Small intestine (tissue), 7 donors: Measurements from ENCODE around the gene SYNPO2L. TPM values are rescaled to one million over a fixed set of nuclear protein-coding genes. Genes with fewer than 3 reads are reported as not detected.

Experiments
- DNase-seq, 2 donors: peaks; one replicate each; pipeline versions ENCODE4 v3.0.0 to v3.0.0-alpha.2; 2013
- FAIRE-seq: peaks from 2 replicates; lab custom pipeline; 2012; peaks lifted over from hg19 to GRCh38; lab: Jason Lieb, UNC
- H3K27ac ChIP-seq, 3 donors: one replicate each; pipeline ENCODE4 v1.5.1; 2013; ENCODE audit warnings: low read length in 2 of 3, mild to moderate bottlenecking in 2 of 3, control low read depth in 1 of 3, inconsistent platforms in 1 of 3, low read depth in 1 of 3, moderate library complexity in 1 of 3
- H3K27me3 ChIP-seq, 3 donors: one replicate each; pipeline ENCODE4 v1.6.1; 2013; ENCODE audit warnings: low read length in 3 of 3, inconsistent platforms in 1 of 3; ENCODE audit not compliant: control insufficient read depth in 3 of 3, insufficient read depth in 3 of 3
- H3K36me3 ChIP-seq, 3 donors: one replicate each; pipeline ENCODE4 v1.6.1; 2013; ENCODE audit warnings: low read length in 3 of 3, inconsistent platforms in 1 of 3, low read depth in 1 of 3, mild to moderate bottlenecking in 1 of 3, moderate library complexity in 1 of 3; ENCODE audit not compliant: control insufficient read depth in 3 of 3, insufficient read depth in 2 of 3
- H3K4me1 ChIP-seq, 3 donors: one replicate each; pipeline ENCODE4 v1.6.1; 2013; ENCODE audit warnings: low read length in 2 of 3, inconsistent platforms in 1 of 3, low read depth in 1 of 3, mild to moderate bottlenecking in 1 of 3, moderate library complexity in 1 of 3; ENCODE audit not compliant: control insufficient read depth in 3 of 3, insufficient read depth in 2 of 3
- H3K4me3 ChIP-seq, 3 donors: one replicate each; pipeline ENCODE4 v1.5.1; 2013; ENCODE audit warnings: low read length in 3 of 3, control low read depth in 1 of 3, inconsistent platforms in 1 of 3, low read depth in 1 of 3, mild to moderate bottlenecking in 1 of 3, moderate library complexity in 1 of 3
- H3K9me3 ChIP-seq, 2 donors: one replicate each; pipeline ENCODE4 v1.6.1; 2013; ENCODE audit warnings: low read depth in 1 of 2, low read length in 1 of 2; ENCODE audit not compliant: control insufficient read depth in 2 of 2, insufficient read depth in 1 of 2
- WGBS, 3 donors: extraction: QIAGEN DNeasy Blood & Tissue Kit; methylation state at CpG; one replicate each; pipeline ENCODE4 v1.1.7; 2013; 5-methylcytosine and 5-hydroxymethylcytosine counted together
- polyA plus RNA-seq, 4 donors: library from polyadenylated mRNA; stranded (reverse) in 3 of 4; unstranded in 1 of 4; fragments of 200-250 nt in 3 of 4; fragments of 120-200 nt in 1 of 4; gene quantifications; one replicate each; pipeline versions ENCODE4 v1.2.1 to v1.2.3, GENCODE V29; 2013
- donor health status: healthy with polysubstance abuse.
- donor health status: control.
- donor health status: control.
- donor health status: Bipolar disorder and iron deficiency.
- donor health status: healthy.

SYNPO2L gene
- polyA plus RNA-seq, 4 donors, result 0.04 to 1.6 (median 0.59) TPM; not detected in 1

GRCh38 chr10:73646598-73647041 is 9.2 kb downstream of the SYNPO2L start:
- H3K27ac ChIP-seq, result no peak overlapping the region
- DNase-seq (no peak), FAIRE-seq (no peak)
- 90 to 92% (median 92%) methylated on average over 9 of the region's 9 CpGs for WGBS, 3 donors
- H3K4me1 ChIP-seq, result peaks cover 0 to 15% (median 0%) of the 10 kb centered on the region in 3 donors
- no peak overlapping the region for H3K4me3 ChIP-seq
- H3K27me3 ChIP-seq, result no peaks in the 10 kb centered on the region
- no peaks in the 10 kb centered on the region for H3K36me3 ChIP-seq
- H3K9me3 ChIP-seq, result no peaks in the 10 kb centered on the region

GRCh38 chr10:73645251-73645650 is 10.6 kb downstream of the SYNPO2L start:
- H3K4me1 ChIP-seq, result peaks cover 0 to 15% (median 0%) of the 10 kb centered on the region in 3 donors
- H3K36me3 ChIP-seq, result no peaks in the 10 kb centered on the region
- WGBS, 3 donors, result 77 to 84% (median 83%) methylated on average over 3 of the region's 3 CpGs
- H3K9me3 ChIP-seq, result no peaks in the 10 kb centered on the region
- H3K4me3 ChIP-seq, result no peak overlapping the region
- DNase-seq (no peak), FAIRE-seq (no peak)
- no peaks in the 10 kb centered on the region for H3K27me3 ChIP-seq
- no peak overlapping the region for H3K27ac ChIP-seq

- Histone ChIP-seq H3K9me3 (no peaks in the 10 kb centered on the region), H3K27ac (no peak overlapping the region), H3K27me3 (no peaks in the 10 kb centered on the region), H3K4me1 (peaks cover 0 to 15% (median 0%) of the 10 kb centered on the region in 3 donors), H3K4me3 (no peak overlapping the region), H3K36me3 (no peaks in the 10 kb centered on the region)
- DNase-seq (no peak), FAIRE-seq (no peak)
- 52 to 61% (median 61%) methylated on average over 1 of the region's 1 CpG for WGBS, 3 donors
Measured at GRCh38 chr10:73644767-73645166, 11.1 kb downstream of the SYNPO2L start.

- Histone ChIP-seq H3K4me3 (no peak overlapping the region), H3K27me3 (no peaks in the 10 kb centered on the region), H3K4me1 (peaks cover 0 to 15% (median 0%) of the 10 kb centered on the region in 3 donors), H3K36me3 (no peaks in the 10 kb centered on the region), H3K27ac (no peak overlapping the region), H3K9me3 (no peaks in the 10 kb centered on the region)
- DNase-seq, result peak; percentile 65 to 76
- WGBS, 3 donors, result 20 to 25% (median 21%) methylated on average over 5 of the region's 5 CpGs
- no peak for FAIRE-seq
Measured at GRCh38 chr10:73644015-73644743, 11.7 kb downstream of the SYNPO2L start.

DNA sequence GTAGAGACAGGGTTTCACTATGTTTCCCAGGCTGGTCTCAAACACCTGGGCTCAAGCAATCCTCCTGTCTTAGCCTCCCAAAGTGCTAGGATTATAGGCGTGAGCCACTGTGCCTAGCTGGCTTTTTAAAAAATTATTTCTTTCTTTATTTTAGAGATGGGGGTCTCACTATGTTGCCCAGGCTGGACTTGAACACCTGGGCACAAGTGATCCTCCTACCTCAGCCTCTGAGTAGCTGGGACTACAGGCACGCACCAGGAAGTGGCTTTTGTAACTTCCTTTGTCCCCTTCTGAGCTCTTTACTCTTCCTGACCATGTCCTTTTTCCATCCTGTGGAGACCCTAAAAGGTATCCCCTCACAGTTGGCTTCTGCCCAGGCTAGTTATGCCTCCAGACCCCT is 12.5 kb downstream of the SYNPO2L start:
- Histone ChIP-seq H3K9me3 (no peaks in the 10 kb centered on the region), H3K36me3 (no peaks in the 10 kb centered on the region), H3K27ac (no peak overlapping the region), H3K4me1 (peaks cover 0 to 12% (median 0%) of the 10 kb centered on the region in 3 donors), H3K27me3 (no peaks in the 10 kb centered on the region), H3K4me3 (no peak overlapping the region)
- no peak for DNase-seq
- no peak for FAIRE-seq
- 75 to 83% (median 80%) methylated on average over 2 of the region's 2 CpGs for WGBS, 3 donors

DNA sequence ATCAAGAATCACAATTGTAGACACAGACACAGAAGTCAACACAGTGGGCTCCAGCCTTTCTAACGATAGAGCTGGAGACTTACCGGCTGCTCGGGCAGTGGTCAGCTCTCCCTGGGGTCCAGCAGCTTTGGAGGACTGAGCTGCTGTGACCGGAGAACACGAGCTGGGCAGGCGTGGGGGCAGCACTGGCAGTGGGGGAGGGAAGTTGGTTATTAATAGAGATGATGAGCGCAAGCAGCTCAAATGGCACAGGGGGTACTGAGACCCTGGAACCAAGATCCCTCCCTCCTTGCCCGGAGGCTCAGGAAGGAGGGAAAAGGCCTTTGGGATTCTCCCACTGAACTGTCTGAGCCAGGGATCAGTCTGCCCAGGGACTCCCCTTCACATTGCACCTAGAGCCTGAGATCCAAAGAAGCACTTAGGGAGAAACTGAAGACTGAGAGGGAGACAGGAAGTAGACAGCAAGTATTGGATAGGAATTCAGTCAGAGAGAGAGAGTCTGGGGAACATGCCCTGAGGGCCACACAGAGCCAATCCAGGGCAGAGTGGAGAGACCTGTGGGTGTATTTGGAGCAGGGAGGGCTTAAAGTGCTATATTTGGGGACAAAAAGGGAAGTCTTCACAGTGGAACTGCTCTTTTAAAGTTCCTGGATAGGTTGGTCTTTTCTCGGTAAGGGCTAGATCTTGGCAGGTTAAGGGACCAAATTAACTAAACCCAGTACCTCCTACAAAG is 14.3 kb downstream of the SYNPO2L start, which contains the start of gene MYOZ1:
TSS of gene MYOZ1 (minus strand) at position 147 of the 733 bp plus-strand sequence. CDS start 1,457 bp downstream, outside the sequence.
- FAIRE-seq (no peak), DNase-seq (no peak)
- Histone ChIP-seq H3K36me3 (no peaks in the 10 kb centered on the region), H3K27ac (no peak within 1 kb of the TSS), H3K4me1 (no peaks in the 10 kb centered on the region), H3K4me3 (no peak within 1 kb of the TSS), H3K9me3 (no peaks in the 10 kb centered on the region), H3K27me3 (no peaks in the 10 kb centered on the region)
- 77 to 94% (median 82%) methylated on average over 9 of the region's 9 CpGs for WGBS, 3 donors

DNA sequence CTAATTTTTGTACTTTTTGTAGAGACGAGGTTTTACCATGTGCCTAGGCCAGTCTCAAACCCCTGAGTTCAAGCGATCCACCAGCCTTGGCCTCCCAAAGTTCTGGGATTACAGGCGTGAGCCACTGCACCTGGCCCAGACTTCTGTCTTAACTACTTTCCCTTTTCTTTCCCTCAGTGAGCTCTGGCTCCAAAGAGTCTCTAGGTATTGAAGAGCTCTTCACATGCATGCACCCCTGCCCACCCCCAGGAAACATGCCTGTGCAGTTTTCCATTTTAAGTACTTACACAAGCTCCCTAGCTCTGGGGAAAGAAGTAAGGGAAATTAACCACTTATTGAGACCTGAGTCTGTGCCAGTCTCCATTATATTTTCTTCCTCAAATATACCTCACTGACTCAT is 16.5 kb downstream of the SYNPO2L start:
- H3K9me3 ChIP-seq, result no peaks in the 10 kb centered on the region
- H3K4me3 ChIP-seq, result no peak overlapping the region
- WGBS, 3 donors, result 85 to 90% (median 87%) methylated on average over 3 of the region's 3 CpGs
- H3K4me1 ChIP-seq, result no peaks in the 10 kb centered on the region
- no peaks in the 10 kb centered on the region for H3K27me3 ChIP-seq
- FAIRE-seq, result no peak
- H3K27ac ChIP-seq, result no peak overlapping the region
- no peaks in the 10 kb centered on the region for H3K36me3 ChIP-seq
- no peak for DNase-seq

GRCh38 chr10:73635781-73636180 is 20.0 kb downstream of the SYNPO2L start:
- Histone ChIP-seq H3K27me3 (no peaks in the 10 kb centered on the region), H3K4me3 (no peak overlapping the region), H3K27ac (no peak overlapping the region), H3K9me3 (no peaks in the 10 kb centered on the region), H3K36me3 (no peaks in the 10 kb centered on the region), H3K4me1 (no peaks in the 10 kb centered on the region)
- DNase-seq (no peak), FAIRE-seq (no peak)
- WGBS, 3 donors, result 53 to 73% (median 64%) methylated on average over 1 of the region's 1 CpG
